ENCODE measurements around the gene SEL1L3.
"Not testable (repeated sequence)": the region's sequence is repeated elsewhere in the genome, so short reads cannot be mapped to it uniquely, and the experiment has no call there.

The SEL1L3 gene

DNA sequence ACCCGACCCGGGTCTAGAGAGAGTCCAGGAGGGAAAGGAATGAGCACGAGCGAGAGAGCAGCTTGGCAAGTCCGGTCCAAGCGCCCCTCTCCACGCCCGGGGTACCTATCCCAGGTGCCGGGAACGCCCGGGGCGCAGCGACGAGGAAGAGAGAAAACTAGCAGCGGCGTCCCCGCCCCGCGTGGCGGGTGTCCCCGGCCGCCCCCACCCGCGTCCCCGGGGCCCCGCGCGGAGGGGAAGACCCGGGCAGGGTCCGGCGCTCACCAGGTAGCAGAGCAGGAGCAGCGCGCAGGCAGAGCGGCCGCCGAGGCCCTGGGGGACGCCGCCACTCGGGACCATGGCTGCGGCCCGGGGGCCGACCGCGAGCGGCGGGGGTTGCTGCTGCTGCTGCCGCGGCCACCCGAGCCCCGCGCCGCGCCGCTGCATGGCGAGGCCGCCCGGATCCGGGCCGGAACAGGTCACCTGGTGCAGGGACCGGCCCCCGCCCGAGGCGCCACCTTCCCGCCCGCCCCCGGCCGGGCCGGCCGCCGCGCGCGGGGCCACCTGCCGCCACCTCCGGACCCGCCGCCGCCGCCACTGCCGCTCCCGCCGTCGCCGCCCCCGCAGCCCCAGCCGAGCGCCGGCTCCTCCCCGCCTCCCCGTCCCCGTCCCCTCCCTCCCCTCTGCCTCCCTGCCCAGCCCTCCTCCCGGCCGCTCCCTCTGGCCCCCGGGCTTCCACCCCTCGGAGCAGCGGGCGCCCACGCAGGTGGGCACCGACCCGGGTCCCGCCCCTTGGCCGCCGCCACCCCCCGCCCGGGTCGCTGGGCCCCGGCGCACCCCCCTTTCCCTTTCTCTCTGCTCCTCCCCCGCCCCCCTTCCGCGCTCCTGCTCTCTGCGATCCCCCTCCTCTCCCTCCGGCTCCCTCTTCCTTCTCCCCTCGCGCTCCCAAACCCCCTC lies at the start of gene SEL1L3:
Gene SEL1L3, minus strand, starts transcription at position 578 of the 936 bp plus-strand sequence. Its CDS starts 152 bp downstream, at position 426.
- no peak for DNase-seq

GRCh38 chr4:25911356-25911755 lies 48.6 kb upstream of the SEL1L3 start:
- no peak for DNase-seq

DNA sequence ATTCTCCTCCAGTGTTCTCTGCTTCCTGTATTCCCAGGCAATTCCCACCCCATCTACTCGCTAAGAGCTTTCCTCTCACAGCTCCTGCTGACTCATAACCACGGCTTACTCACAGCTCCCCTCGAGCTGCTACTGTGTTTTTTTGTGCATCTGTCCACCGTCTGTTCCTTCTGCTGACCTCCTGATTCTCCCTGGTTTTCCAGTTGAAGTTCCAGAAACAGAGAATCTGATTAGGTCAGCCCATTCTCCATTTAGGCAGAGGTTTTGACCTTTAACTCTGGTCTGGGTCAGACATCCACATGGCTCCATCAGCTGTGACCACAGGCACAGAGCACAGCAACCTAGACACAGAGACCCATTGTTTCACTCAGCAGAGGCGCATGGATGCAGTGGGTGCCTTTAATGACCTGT lies 45.7 kb upstream of the SEL1L3 start:
- peak; percentile 33 for DNase-seq

GRCh38 chr4:25906113-25906512 lies 43.3 kb upstream of the SEL1L3 start:
- not testable (repeated sequence) for DNase-seq

GRCh38 chr4:25905371-25905770 lies 42.6 kb upstream of the SEL1L3 start:
- no peak for DNase-seq

DNA sequence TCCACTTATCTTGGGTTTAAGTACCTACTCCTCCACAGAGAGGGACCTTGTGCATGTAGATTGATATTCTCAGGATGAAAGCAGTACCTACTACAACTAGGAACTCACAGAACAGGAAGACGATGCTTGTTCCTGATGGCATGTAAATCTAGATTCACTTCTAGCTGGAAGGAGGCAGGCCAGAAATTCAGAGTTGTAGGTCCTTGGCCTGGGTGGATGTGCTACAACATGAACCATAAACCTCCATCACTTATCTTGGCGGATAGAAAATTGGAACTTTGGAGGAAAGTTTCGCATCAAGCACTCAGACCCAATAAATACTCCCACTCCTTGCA lies 41.9 kb upstream of the SEL1L3 start:
- DNase-seq: no peak

DNA sequence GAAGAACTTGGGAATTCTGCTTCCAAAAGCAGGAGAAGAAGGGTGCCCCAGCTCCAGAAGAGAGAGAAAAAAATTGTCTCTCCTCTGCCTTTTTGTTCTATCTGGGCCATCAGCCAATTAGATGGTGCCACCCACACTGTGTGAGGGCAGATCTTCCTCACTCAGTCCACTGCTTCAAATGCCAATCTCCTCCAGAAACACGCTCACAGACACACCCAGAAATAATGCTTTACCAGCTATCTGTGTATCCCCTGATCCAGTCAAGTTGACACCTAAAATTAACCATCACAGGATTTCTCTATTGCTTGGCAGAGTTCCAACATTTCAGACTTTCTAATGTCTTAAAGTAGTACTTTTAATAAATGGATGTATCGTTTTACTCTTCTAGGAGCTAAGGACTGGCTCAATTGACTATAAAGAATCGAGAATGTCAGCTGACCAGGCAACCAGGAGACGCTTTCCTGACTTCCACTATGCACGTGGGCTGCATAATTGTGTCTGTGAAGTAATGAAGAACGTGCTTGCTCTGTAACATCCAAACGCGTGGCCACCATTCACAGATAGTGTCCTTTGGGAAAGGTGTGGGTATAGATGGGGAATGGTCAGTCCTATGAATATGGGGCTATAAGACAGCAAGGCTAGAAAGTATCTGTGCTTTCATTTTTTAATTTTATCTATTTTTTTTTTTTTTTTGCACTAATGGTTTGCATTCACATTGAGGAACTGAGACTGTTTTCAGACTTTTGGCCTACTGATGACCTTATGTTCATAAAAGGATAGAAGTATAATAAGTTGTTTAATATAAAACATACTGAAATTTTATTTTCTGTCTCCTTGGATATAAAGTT lies 41.3 kb upstream of the SEL1L3 start:
- no peak for DNase-seq

DNA sequence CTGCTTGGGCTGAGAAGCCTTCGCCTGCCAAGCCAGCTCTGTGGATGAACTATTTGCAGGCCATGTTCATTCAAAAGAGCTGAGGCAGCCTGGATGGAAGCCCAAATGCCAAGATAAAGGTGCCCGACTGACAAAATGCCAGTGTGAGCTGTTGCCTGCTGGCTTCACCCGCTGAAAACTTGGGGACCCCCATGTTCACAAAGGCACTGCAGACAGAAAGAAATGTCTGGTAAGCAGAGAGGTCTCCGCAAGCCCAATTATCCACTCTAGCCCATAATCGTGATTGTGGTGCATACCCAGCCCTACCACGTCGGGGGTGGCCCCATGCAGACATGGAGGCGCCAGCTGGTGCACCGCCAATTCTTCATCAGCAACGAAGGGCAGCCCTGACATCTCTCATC lies 38.2 kb upstream of the SEL1L3 start:
- no peak for DNase-seq

DNA sequence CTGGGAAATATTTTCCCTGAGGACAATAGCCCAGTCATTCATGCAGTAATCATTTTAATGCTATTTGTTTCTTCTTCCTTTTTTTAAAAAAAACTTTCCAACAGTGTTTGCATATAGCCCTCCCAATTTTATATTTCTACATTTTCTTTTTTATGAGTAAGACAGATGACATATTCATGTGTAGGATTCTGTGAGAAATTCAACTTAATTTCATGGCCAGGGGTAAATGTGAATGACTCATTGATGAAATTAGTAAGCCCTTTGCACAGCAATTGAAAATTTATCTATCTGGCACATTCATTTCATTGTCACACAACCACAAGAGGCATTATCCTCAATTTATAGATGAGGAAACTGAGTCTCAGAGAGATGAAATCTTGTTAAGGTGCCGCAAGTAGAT lies 37.5 kb upstream of the SEL1L3 start:
- DNase-seq: peak; percentile 25

GRCh38 chr4:25896776-25897539 lies 34.2 kb upstream of the SEL1L3 start:
- no peak for DNase-seq

DNA sequence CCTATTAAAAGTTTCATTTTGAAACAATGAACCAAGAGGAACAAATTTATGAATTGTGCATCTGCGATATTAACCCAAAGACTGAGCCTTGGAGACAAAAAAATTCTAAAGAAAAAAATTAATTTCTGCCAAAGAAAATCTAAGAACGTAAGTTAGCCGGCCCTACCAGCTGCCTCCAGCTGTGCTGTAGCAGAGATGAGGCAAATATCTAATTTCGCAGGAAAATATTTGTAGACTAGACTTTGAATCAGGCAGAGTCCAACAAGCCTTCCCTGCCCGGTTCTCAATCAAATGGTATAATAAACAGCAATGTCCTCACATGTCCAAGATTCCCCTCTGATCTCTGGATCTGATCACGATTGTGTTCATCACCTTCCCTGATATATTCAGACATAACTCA lies 30.0 kb upstream of the SEL1L3 start:
- no peak for DNase-seq

GRCh38 chr4:25890571-25891485 lies 28.0 kb upstream of the SEL1L3 start:
- DNase-seq: no peak

DNA sequence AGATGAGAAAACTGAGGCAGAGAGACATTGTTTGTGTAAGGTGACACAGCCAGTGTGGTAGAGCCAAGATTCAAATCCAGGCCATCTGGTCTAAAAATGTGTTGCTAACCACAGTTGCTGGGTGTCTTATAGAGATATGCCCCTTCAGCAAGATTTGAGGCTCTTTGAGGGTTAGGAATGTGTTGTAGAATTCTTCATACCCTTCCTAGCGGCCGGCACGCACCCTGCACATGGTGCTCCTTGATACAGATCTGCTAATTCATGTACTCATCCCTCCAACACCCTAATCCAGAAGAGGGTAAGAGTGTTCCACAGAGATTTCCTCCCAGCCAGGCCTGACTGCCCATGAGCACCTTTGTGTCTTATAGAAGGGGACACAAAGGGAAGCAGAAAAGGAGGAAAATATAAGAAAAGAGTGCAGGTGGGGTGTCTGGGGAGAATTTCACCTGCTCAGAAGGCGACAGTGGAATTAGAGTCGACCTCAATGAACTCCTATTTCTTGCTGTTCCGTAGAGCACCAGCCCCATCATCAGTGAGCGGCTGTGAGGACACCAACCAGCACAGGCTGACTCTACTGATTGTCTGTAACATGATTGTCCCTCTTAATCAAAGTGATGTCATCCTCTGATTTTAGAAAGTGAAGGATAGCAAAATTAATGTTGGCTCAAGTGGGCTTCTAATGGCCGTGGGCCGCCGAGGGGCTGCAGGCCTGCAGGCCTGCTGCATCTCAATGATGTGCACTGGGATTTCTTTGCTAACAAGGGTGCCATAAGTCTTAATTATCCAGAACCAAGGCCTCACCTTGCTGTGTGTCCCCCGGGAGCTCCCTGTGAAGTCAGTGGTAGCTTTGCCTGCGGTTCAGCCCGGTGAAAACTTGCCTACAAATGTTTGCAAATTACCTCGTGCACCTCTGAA lies 27.1 kb upstream of the SEL1L3 start:
- DNase-seq: no peak

DNA sequence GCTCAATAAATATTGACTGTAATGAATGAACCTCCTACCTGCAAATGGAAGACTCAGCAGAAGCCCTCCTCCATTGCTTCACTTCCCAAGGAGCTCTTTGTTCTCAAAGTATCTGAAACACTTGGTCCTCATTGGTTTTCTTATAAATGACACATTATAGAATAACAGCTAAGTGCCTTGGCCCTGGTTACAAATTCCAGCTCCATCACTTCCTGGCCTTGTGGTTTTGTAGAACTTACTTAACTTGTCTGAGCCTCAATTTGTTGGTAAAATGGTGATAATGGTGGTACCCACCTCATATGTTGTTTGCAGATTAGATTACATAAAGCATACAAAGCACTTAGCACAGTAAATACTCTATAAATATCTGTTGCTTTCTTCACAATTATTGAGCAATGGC lies 26.0 kb upstream of the SEL1L3 start:
- DNase-seq: no peak

DNA sequence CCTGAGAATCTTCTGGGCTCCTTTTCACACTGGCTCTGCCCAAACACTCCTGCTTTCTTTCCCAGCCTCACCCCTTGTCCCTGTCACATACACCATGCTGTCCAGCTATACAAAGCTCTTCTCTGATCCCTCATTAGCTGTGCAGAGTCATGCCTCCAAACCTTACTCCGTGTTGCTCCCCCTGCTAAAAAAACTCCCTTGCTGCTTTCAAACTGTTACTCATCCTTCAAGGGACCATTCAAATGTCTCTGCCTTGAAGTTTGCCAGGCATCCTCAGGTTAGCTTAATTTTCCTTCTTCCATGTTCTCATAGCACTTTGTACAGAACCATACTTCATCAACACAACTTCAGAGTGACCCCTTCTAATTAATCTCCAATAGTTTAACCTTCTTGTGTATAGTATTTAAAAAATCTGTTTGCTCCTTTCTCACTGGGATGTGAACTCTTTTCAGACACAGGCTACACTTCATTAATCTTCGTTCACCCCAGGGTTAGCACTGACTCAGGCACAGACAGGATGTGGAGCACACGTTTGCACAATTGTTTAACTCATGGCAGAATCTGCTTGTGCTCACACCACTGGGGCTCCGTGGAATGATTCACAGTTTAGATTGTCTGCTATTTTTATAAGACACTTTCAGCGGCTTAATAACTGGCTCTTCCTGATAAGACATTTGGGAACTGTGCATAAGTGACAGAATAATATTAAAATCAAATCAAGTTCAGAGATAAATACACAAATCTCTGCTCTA lies 21.4 kb upstream of the SEL1L3 start:
- peak; percentile 21 for DNase-seq

- no peak for DNase-seq
Measured at GRCh38 chr4:25883565-25883964, 20.8 kb upstream of the SEL1L3 start.

GRCh38 chr4:25882226-25882625 lies 19.4 kb upstream of the SEL1L3 start:
- no peak for DNase-seq

DNA sequence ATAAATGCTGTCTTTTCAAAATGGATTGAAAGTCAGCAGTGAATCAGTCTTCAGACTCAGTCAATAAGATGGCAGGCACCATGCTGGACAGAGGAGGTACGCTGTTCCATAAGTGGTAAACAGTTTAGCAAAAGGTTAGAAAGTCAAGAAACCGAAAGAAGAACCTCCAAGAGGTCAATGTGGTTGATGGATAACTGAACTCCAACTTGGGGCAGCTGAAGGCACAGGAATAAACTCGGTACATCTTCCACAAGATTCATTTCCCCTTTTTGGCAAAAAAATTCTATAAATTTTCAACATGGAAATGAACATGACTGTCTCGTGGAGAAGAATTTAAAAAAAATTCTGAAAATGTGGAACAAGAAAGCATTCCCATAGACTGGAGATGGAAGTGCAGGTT lies 18.4 kb upstream of the SEL1L3 start:
- peak; percentile 58 for DNase-seq

DNA sequence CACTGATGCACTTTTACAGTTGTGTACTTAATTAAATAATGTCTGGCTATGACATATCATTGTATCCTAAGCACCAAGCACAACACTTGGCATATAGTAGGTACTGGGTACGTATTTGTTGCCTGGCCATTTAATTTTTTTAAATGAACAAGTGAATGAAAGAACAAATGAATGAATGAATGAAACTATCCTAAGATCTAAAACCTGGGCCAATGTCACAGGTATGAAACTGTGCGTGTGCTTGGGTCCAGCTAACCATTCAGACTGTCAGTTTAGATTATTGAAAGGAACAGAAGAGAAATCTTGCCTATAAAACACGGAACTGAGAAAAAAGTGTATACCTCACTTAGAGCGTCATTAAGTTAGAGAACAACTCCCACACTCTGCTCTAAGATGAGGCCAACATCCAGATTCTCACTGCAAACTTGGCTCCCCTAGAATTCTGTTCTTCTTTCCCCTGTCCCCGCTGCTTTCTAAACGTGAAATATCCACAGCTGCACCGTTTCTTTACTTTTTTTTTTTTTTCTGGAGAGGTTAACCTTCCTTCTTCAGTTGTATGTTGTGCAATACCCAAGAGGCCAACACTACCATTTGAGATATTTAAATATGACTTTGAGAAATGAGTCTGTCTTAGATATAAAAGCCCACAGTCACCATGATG lies 17.3 kb upstream of the SEL1L3 start:
- DNase-seq: peak; percentile 68

GRCh38 chr4:25879587-25879986 lies 16.8 kb upstream of the SEL1L3 start:
- DNase-seq: no peak

All from inflammatory macrophage treated with lipopolysaccharide for 4 hours (primary cell).